GM23338 (cell line): Measurements from ENCODE around the gene P2RY4. TPM values are rescaled to one million over a fixed set of nuclear protein-coding genes. Genes with fewer than 3 reads are reported as not detected.

Source experiments
- ATAC-seq: fragments of 200-7000 bp; cut with Tn5 transposase; 3 replicates; pipeline ENCODE4 v1.9.1; 2020
- DNase-seq: peaks from one replicate; pipeline ENCODE4 v3.0.0-alpha.2; 2015; ENCODE audit warnings: low spot score
- H2AFZ ChIP-seq: fragments of 200-600 bp; sonication (generic); 2 replicates; pipeline ENCODE4 v1.8.0; 2016; ENCODE audit warnings: antibody characterized with exemption, mild to moderate bottlenecking, moderate library complexity
- H3F3A ChIP-seq: fragments of 200-600 bp; sonication (generic); replicated peaks from 2 replicates; pipeline ENCODE4 v1.8.0; 2017; ENCODE audit warnings: antibody characterized with exemption, mixed run types, low read depth
- H3K27ac ChIP-seq: fragments of 200-600 bp; sonication (generic); 2 replicates; pipeline ENCODE4 v1.6.1; 2016; ENCODE audit warnings: low read depth
- H3K27me3 ChIP-seq: fragments of 200-600 bp; sonication (generic); 2 replicates; pipeline ENCODE4 v1.8.0; 2016; ENCODE audit warnings: mild to moderate bottlenecking, mixed run types, moderate library complexity; ENCODE audit not compliant: insufficient read depth
- H3K36me3 ChIP-seq: fragments of 200-600 bp; sonication (generic); 2 replicates; pipeline ENCODE4 v1.8.0; 2016; ENCODE audit warnings: mild to moderate bottlenecking; ENCODE audit not compliant: insufficient read depth
- H3K4me1 ChIP-seq: fragments of 200-600 bp; sonication (generic); 2 replicates; pipeline ENCODE4 v1.8.0; 2016; ENCODE audit warnings: mild to moderate bottlenecking, moderate library complexity; ENCODE audit not compliant: insufficient read depth
- H3K4me2 ChIP-seq: fragments of 200-600 bp; sonication (generic); 2 replicates; pipeline ENCODE4 v1.7.1; 2017; ENCODE audit warnings: mixed run types
- H3K4me3 ChIP-seq: fragments of 200-600 bp; sonication (generic); 2 replicates; pipeline ENCODE4 v1.6.1; 2016; ENCODE audit warnings: mixed run types
- H3K79me2 ChIP-seq: fragments of 200-600 bp; sonication (generic); replicated peaks from 2 replicates; pipeline ENCODE4 v1.8.0; 2017; ENCODE audit warnings: mild to moderate bottlenecking; ENCODE audit not compliant: insufficient read depth
- H3K9me2 ChIP-seq: fragments of 200-600 bp; sonication (generic); 2 replicates; pipeline ENCODE4 v1.8.0; 2017; ENCODE audit not compliant: insufficient read depth
- H4K20me1 ChIP-seq: fragments of 200-600 bp; sonication (generic); replicated peaks from 2 replicates; pipeline ENCODE4 v1.8.0; 2017; ENCODE audit warnings: mild to moderate bottlenecking; ENCODE audit not compliant: insufficient read depth
- H3K27ac Mint-ChIP-seq: 2 replicates; pipeline ENCODE4 v1.8.0; 2020; ENCODE audit warnings: inconsistent platforms, mild to moderate bottlenecking, moderate library complexity, mixed read lengths
- H3K27me3 Mint-ChIP-seq: 3 replicates; pipeline ENCODE4 v1.8.0; 2022; ENCODE audit warnings: low read depth, mild to moderate bottlenecking, moderate library complexity, mixed read lengths, inconsistent platforms; ENCODE audit not compliant: insufficient read depth, poor library complexity
- H3K36me3 Mint-ChIP-seq: 3 replicates; pipeline ENCODE4 v1.8.0; 2021; ENCODE audit warnings: low read depth, mild to moderate bottlenecking, inconsistent platforms, moderate library complexity, mixed read lengths
- H3K4me1 Mint-ChIP-seq: 3 replicates; pipeline ENCODE4 v1.8.0; 2020; ENCODE audit warnings: mild to moderate bottlenecking, inconsistent platforms, mixed read lengths
- H3K4me3 Mint-ChIP-seq: 3 replicates; pipeline ENCODE4 v1.8.0; 2021; ENCODE audit warnings: moderate library complexity, mild to moderate bottlenecking, inconsistent platforms, mixed read lengths
- H3K9me3 Mint-ChIP-seq: 3 replicates; pipeline ENCODE4 v1.8.0; 2020; ENCODE audit warnings: moderate library complexity, mild to moderate bottlenecking, inconsistent platforms, mixed read lengths
- CREB1 ChIP-seq: fragments of 250-450 bp; sonication (Bioruptor Pico); IDR thresholded peaks from 2 replicates; pipeline ENCODE4 v1.5.0; 2020; ENCODE audit warnings: low read depth, mild to moderate bottlenecking, moderate library complexity
- CTCF ChIP-seq, 2 experiments: fragments of 200-600 bp in 1 of 2; sonication (generic) in 1 of 2; conservative IDR thresholded peaks; 2 replicates each; pipeline versions ENCODE4 v1.5.1 to v1.6.1; 2016 to 2017; ENCODE audit warnings: antibody characterized with exemption in 2 of 2, low read depth in 2 of 2, mild to moderate bottlenecking in 2 of 2, moderate library complexity in 1 of 2
- EZH2 ChIP-seq: fragments of 200-600 bp; sonication (generic); IDR thresholded peaks from one replicate; pipeline ENCODE4 v1.8.0; 2017; ENCODE audit warnings: antibody characterized with exemption, mild to moderate bottlenecking, low read depth; ENCODE audit not compliant: unreplicated experiment
- POLR2AphosphoS5 ChIP-seq: IDR thresholded peaks from 2 replicates; pipeline ENCODE4 v1.6.1; 2016; ENCODE audit warnings: antibody characterized with exemption, low read depth
- REST ChIP-seq: IDR thresholded peaks from one replicate; pipeline ENCODE4 v1.6.1; 2018; ENCODE audit warnings: antibody characterized with exemption; ENCODE audit not compliant: unreplicated experiment
- STAT1 ChIP-seq: IDR thresholded peaks from one replicate; pipeline ENCODE4 v1.6.1; 2016; ENCODE audit warnings: antibody characterized with exemption; ENCODE audit not compliant: unreplicated experiment
- polyA plus RNA-seq: library from polyadenylated mRNA; unstranded; fragments of >200 nt; fragmentation: Nextera tagmentation; extraction: Ambion mirVana; gene quantifications from 2 replicates; pipeline ENCODE4 v1.2.1, GENCODE V29; 2016
- total RNA-seq: library from RNA; depleted of rRNA; stranded (reverse); fragments of >200 nt; shearing (Covaris generic); gene quantifications from 2 replicates; pipeline ENCODE4 v1.2.3, GENCODE V29; 2014
- TF ChIP-seq, protein P1 (sequence below): fragments of 250-450 bp; sonication (Bioruptor Pico); IDR thresholded peaks from 2 replicates; pipeline ENCODE4 v1.5.0; 2020; ENCODE audit warnings: mild to moderate bottlenecking, moderate library complexity
- TF ChIP-seq, protein P2 (sequence below): IDR thresholded peaks from 2 replicates; pipeline ENCODE4 v1.6.1; 2016; ENCODE audit warnings: antibody characterized with exemption

P2RY4 gene
- total and polyA plus RNA-seq, 2 experiments from 2014 or later, result 0.73 TPM; not detected in 1

GRCh38 chrX:70280573-70280972, 20.6 kb upstream of the P2RY4 start:
- DNase-seq, result no peak
- Histone ChIP-seq H3K79me2 (no peaks in the 10 kb centered on the region), H3K36me3 (no peaks in the 10 kb centered on the region), H3K4me3 (no peak overlapping the region), H3K27me3 (no peaks in the 10 kb centered on the region), H3K4me1 (no peaks in the 10 kb centered on the region), H4K20me1 (no peaks in the 10 kb centered on the region), H3F3A (no peaks in the 10 kb centered on the region), H3K4me2 (no peak overlapping the region), H3K9me2 (no peaks in the 10 kb centered on the region), H2AFZ (no peak overlapping the region), H3K27ac (no peak overlapping the region)
- H3K36me3 Mint-ChIP-seq, result no peaks in the 10 kb centered on the region
- H3K4me3 Mint-ChIP-seq, result no peak overlapping the region
- H3K27me3 Mint-ChIP-seq, result peaks cover 2% of the 10 kb centered on the region
- ATAC-seq, result no peak
- no peaks in the 10 kb centered on the region for H3K4me1 Mint-ChIP-seq
- TF ChIP-seq REST (peak; percentile 29), CREB1 (no peak), CTCF (conservative IDR thresholded peaks at IDR 0.05; ENCODE audit: low read depth in 2 of 2) (no peak), POLR2AphosphoS5 (no peak), EZH2 (no peak), STAT1 (no peak)
- TF ChIP-seq, protein P1, sequence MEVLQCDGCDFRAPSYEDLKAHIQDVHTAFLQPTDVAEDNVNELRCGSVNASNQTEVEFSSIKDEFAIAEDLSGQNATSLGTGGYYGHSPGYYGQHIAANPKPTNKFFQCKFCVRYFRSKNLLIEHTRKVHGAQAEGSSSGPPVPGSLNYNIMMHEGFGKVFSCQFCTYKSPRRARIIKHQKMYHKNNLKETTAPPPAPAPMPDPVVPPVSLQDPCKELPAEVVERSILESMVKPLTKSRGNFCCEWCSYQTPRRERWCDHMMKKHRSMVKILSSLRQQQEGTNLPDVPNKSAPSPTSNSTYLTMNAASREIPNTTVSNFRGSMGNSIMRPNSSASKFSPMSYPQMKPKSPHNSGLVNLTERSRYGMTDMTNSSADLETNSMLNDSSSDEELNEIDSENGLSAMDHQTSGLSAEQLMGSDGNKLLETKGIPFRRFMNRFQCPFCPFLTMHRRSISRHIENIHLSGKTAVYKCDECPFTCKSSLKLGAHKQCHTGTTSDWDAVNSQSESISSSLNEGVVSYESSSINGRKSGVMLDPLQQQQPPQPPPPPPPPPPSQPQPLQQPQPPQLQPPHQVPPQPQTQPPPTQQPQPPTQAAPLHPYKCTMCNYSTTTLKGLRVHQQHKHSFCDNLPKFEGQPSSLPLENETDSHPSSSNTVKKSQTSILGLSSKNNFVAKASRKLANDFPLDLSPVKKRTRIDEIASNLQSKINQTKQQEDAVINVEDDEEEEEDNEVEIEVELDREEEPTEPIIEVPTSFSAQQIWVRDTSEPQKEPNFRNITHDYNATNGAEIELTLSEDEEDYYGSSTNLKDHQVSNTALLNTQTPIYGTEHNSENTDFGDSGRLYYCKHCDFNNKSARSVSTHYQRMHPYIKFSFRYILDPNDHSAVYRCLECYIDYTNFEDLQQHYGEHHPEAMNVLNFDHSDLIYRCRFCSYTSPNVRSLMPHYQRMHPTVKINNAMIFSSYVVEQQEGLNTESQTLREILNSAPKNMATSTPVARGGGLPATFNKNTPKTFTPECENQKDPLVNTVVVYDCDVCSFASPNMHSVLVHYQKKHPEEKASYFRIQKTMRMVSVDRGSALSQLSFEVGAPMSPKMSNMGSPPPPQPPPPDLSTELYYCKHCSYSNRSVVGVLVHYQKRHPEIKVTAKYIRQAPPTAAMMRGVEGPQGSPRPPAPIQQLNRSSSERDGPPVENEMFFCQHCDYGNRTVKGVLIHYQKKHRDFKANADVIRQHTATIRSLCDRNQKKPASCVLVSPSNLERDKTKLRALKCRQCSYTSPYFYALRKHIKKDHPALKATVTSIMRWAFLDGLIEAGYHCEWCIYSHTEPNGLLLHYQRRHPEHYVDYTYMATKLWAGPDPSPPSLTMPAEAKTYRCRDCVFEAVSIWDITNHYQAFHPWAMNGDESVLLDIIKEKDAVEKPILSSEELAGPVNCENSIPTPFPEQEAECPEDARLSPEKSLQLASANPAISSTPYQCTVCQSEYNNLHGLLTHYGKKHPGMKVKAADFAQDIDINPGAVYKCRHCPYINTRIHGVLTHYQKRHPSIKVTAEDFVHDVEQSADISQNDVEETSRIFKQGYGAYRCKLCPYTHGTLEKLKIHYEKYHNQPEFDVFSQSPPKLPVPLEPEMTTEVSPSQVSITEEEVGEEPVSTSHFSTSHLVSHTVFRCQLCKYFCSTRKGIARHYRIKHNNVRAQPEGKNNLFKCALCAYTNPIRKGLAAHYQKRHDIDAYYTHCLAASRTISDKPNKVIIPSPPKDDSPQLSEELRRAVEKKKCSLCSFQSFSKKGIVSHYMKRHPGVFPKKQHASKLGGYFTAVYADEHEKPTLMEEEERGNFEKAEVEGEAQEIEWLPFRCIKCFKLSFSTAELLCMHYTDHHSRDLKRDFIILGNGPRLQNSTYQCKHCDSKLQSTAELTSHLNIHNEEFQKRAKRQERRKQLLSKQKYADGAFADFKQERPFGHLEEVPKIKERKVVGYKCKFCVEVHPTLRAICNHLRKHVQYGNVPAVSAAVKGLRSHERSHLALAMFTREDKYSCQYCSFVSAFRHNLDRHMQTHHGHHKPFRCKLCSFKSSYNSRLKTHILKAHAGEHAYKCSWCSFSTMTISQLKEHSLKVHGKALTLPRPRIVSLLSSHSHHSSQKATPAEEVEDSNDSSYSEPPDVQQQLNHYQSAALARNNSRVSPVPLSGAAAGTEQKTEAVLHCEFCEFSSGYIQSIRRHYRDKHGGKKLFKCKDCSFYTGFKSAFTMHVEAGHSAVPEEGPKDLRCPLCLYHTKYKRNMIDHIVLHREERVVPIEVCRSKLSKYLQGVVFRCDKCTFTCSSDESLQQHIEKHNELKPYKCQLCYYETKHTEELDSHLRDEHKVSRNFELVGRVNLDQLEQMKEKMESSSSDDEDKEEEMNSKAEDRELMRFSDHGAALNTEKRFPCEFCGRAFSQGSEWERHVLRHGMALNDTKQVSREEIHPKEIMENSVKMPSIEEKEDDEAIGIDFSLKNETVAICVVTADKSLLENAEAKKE (CRISPR knock-in tag), result no peak
- TF ChIP-seq, protein P2, sequence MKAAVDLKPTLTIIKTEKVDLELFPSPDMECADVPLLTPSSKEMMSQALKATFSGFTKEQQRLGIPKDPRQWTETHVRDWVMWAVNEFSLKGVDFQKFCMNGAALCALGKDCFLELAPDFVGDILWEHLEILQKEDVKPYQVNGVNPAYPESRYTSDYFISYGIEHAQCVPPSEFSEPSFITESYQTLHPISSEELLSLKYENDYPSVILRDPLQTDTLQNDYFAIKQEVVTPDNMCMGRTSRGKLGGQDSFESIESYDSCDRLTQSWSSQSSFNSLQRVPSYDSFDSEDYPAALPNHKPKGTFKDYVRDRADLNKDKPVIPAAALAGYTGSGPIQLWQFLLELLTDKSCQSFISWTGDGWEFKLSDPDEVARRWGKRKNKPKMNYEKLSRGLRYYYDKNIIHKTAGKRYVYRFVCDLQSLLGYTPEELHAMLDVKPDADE, result no peak
- H3K27ac Mint-ChIP-seq, result no peak overlapping the region
- no peaks in the 10 kb centered on the region for H3K9me3 Mint-ChIP-seq
